ENCODE measurements around the gene SLFN13. TPM values are rescaled to one million over a fixed set of nuclear protein-coding genes. Genes with fewer than 3 reads are reported as not detected.
"Not testable (repeated sequence)": the region's sequence is repeated elsewhere in the genome, so short reads cannot be mapped to it uniquely, and the experiment has no call there.

SLFN13 gene
- total RNA-seq, 1 donor from 2014 or later = 2.7 TPM

DNA sequence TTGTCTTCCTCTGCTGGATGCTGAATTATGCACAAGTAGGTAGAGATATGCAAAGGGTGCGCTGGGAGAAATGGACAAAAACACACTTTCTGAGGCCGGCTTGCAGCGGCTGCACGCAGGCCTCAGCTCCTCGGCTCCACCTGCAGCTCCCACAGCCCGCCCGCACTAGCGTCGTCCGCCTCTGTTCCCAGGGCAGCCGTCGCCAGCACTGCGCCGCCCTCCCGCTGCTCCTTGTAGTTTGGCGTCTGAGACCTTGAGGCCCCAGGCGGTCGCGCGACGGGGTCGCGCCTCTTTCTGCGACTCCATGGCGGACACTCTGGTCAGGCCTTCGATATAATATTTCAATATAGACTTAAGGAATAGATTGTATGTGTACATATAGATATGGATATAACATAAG, 41.0 kb downstream of the SLFN13 start:
- no peak overlapping the region for H3K27ac ChIP-seq (ENCODE audit: low read depth, low read length)
- DNase-seq (ENCODE audit: low read depth) (no peak), FAIRE-seq (no peak)
- no peaks in the 10 kb centered on the region for H3K4me1 Mint-ChIP-seq (ENCODE audit: low read depth, unreplicated experiment)
- H3K9me3 Mint-ChIP-seq (ENCODE audit: unreplicated experiment) = peaks cover 2% of the 10 kb centered on the region
- no peak overlapping the region for H3K9ac ChIP-seq (ENCODE audit: low read length)
- H3K36me3 ChIP-seq (ENCODE audit: insufficient read depth, low read length) = peaks cover 31% of the 10 kb centered on the region
- no peaks in the 10 kb centered on the region for H3K27me3 ChIP-seq (ENCODE audit: insufficient read depth, low read length)
- peaks cover 7% of the 10 kb centered on the region for H3K79me2 ChIP-seq (ENCODE audit: insufficient read depth, low read length)
- H2AFZ ChIP-seq (ENCODE audit: low read depth, low read length) = no peak overlapping the region
- H3K4me2 ChIP-seq (ENCODE audit: low read length) = no peak overlapping the region
- no peaks in the 10 kb centered on the region for H3K4me1 ChIP-seq (ENCODE audit: insufficient read depth, low read length)
- TF ChIP-seq EZH2 (IDR thresholded peaks at IDR 0.05; ENCODE audit: insufficient read depth, low read length) = no peak
- TF ChIP-seq, protein P1, sequence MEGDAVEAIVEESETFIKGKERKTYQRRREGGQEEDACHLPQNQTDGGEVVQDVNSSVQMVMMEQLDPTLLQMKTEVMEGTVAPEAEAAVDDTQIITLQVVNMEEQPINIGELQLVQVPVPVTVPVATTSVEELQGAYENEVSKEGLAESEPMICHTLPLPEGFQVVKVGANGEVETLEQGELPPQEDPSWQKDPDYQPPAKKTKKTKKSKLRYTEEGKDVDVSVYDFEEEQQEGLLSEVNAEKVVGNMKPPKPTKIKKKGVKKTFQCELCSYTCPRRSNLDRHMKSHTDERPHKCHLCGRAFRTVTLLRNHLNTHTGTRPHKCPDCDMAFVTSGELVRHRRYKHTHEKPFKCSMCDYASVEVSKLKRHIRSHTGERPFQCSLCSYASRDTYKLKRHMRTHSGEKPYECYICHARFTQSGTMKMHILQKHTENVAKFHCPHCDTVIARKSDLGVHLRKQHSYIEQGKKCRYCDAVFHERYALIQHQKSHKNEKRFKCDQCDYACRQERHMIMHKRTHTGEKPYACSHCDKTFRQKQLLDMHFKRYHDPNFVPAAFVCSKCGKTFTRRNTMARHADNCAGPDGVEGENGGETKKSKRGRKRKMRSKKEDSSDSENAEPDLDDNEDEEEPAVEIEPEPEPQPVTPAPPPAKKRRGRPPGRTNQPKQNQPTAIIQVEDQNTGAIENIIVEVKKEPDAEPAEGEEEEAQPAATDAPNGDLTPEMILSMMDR (IDR thresholded peaks at IDR 0.05; ENCODE audit: insufficient read depth, low read depth, low read length) = no peak
- H3K27ac Mint-ChIP-seq (ENCODE audit: unreplicated experiment) = no peak overlapping the region
- no peaks in the 10 kb centered on the region for H3K9me3 ChIP-seq (ENCODE audit: insufficient read depth, low read depth, low read length)
- H3K4me3 ChIP-seq (ENCODE audit: insufficient read depth, low read depth, low read length) = no peak overlapping the region
- no peaks in the 10 kb centered on the region for H3K27me3 Mint-ChIP-seq (ENCODE audit: low read depth, unreplicated experiment)
- H4K20me1 ChIP-seq (ENCODE audit: insufficient read depth, low read length) = peaks cover 10% of the 10 kb centered on the region
- no peak overlapping the region for H3K4me3 Mint-ChIP-seq (ENCODE audit: unreplicated experiment)
- peaks cover 37% of the 10 kb centered on the region for H3K36me3 Mint-ChIP-seq (ENCODE audit: low read depth, unreplicated experiment)

DNA sequence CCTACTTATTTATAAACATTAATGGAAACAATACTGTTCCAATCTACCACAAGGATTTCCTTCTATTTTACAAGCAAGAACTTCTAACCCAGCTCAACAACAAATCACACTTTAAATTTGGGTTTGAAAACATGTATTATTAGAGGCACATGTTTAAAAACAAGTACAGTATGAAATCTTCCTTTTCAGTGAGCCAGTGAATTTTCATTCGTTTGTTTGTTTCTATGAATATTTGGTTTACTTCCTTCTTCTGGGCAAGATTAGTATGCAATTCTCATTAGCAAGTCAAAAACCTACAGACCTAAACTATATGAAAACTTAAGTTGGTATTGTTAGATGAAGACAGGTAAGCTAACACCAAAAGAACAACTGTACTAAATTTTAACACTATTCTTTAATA, 42.0 kb downstream of the SLFN13 start:
- H4K20me1 ChIP-seq (ENCODE audit: insufficient read depth, low read length) = peaks cover 5% of the 10 kb centered on the region
- H3K9me3 ChIP-seq (ENCODE audit: insufficient read depth, low read depth, low read length) = no peaks in the 10 kb centered on the region
- Mint-ChIP-seq H3K4me3 (ENCODE audit: unreplicated experiment) (no peak overlapping the region), H3K4me1 (ENCODE audit: low read depth, unreplicated experiment) (no peaks in the 10 kb centered on the region), H3K36me3 (ENCODE audit: low read depth, unreplicated experiment) (peaks cover 37% of the 10 kb centered on the region), H3K9me3 (ENCODE audit: unreplicated experiment) (peaks cover 2% of the 10 kb centered on the region), H3K27ac (ENCODE audit: unreplicated experiment) (no peak overlapping the region), H3K27me3 (ENCODE audit: low read depth, unreplicated experiment) (no peaks in the 10 kb centered on the region)
- FAIRE-seq (no peak), DNase-seq (ENCODE audit: low read depth) (no peak)
- no peaks in the 10 kb centered on the region for H3K4me1 ChIP-seq (ENCODE audit: insufficient read depth, low read length)
- H2AFZ ChIP-seq (ENCODE audit: low read depth, low read length) = no peak overlapping the region
- no peak overlapping the region for H3K4me2 ChIP-seq (ENCODE audit: low read length)
- H3K9ac ChIP-seq (ENCODE audit: low read length) = no peak overlapping the region
- no peaks in the 10 kb centered on the region for H3K79me2 ChIP-seq (ENCODE audit: insufficient read depth, low read length)
- no peak overlapping the region for H3K27ac ChIP-seq (ENCODE audit: low read depth, low read length)
- TF ChIP-seq EZH2 (IDR thresholded peaks at IDR 0.05; ENCODE audit: insufficient read depth, low read length) = no peak
- TF ChIP-seq, protein P1 (IDR thresholded peaks at IDR 0.05; ENCODE audit: insufficient read depth, low read depth, low read length) = no peak
- H3K4me3 ChIP-seq (ENCODE audit: insufficient read depth, low read depth, low read length) = no peak overlapping the region
- peaks cover 29% of the 10 kb centered on the region for H3K36me3 ChIP-seq (ENCODE audit: insufficient read depth, low read length)
- no peaks in the 10 kb centered on the region for H3K27me3 ChIP-seq (ENCODE audit: insufficient read depth, low read length)

DNA sequence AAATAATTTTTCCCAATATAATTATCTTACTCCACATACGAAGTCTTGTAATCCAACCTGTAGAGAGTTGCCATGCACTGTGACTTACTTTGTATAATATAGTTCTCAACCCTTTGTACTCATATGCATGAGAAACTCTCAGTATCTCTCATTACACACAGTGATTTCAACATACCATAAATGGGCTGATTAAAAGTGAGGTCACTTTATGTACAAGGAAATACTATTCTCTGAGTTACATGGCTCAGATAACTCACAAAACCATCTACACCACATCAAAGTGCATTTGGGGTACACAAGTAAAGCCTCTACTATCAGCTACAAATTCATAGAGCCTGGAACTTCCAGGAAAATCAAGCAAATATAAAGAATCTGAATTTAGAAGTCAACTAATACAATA, 44.2 kb downstream of the SLFN13 start:
- Mint-ChIP-seq H3K4me1 (ENCODE audit: low read depth, unreplicated experiment) (no peaks in the 10 kb centered on the region), H3K9me3 (ENCODE audit: unreplicated experiment) (peaks cover 6% of the 10 kb centered on the region), H3K27ac (ENCODE audit: unreplicated experiment) (no peak overlapping the region), H3K27me3 (ENCODE audit: low read depth, unreplicated experiment) (no peaks in the 10 kb centered on the region), H3K36me3 (ENCODE audit: low read depth, unreplicated experiment) (peaks cover 23% of the 10 kb centered on the region), H3K4me3 (ENCODE audit: unreplicated experiment) (no peak overlapping the region)
- FAIRE-seq (no peak), DNase-seq (ENCODE audit: low read depth) (no peak)
- H2AFZ ChIP-seq (ENCODE audit: low read depth, low read length) = no peak overlapping the region
- H3K9me3 ChIP-seq (ENCODE audit: insufficient read depth, low read depth, low read length) = no peaks in the 10 kb centered on the region
- no peak overlapping the region for H3K4me2 ChIP-seq (ENCODE audit: low read length)
- no peaks in the 10 kb centered on the region for H3K27me3 ChIP-seq (ENCODE audit: insufficient read depth, low read length)
- H3K9ac ChIP-seq (ENCODE audit: low read length) = no peak overlapping the region
- no peaks in the 10 kb centered on the region for H3K79me2 ChIP-seq (ENCODE audit: insufficient read depth, low read length)
- peaks cover 10% of the 10 kb centered on the region for H3K36me3 ChIP-seq (ENCODE audit: insufficient read depth, low read length)
- H4K20me1 ChIP-seq (ENCODE audit: insufficient read depth, low read length) = no peaks in the 10 kb centered on the region
- H3K4me1 ChIP-seq (ENCODE audit: insufficient read depth, low read length) = no peaks in the 10 kb centered on the region
- H3K27ac ChIP-seq (ENCODE audit: low read depth, low read length) = no peak overlapping the region
- H3K4me3 ChIP-seq (ENCODE audit: insufficient read depth, low read depth, low read length) = no peak overlapping the region
- TF ChIP-seq, protein P1 (IDR thresholded peaks at IDR 0.05; ENCODE audit: insufficient read depth, low read depth, low read length) = no peak
- no peak for TF ChIP-seq EZH2 (IDR thresholded peaks at IDR 0.05; ENCODE audit: insufficient read depth, low read length)

- not testable (repeated sequence) for DNase-seq (ENCODE audit: low read depth); H3K9ac ChIP-seq (ENCODE audit: low read length); H2AFZ ChIP-seq (ENCODE audit: low read depth, low read length); H3K4me1 Mint-ChIP-seq (ENCODE audit: low read depth, unreplicated experiment); H3K9me3 Mint-ChIP-seq (ENCODE audit: unreplicated experiment); H3K27me3 Mint-ChIP-seq (ENCODE audit: low read depth, unreplicated experiment); H3K4me1 ChIP-seq (ENCODE audit: insufficient read depth, low read length); H3K9me3 ChIP-seq (ENCODE audit: insufficient read depth, low read depth, low read length); H3K79me2 ChIP-seq (ENCODE audit: insufficient read depth, low read length); H4K20me1 ChIP-seq (ENCODE audit: insufficient read depth, low read length); H3K27ac ChIP-seq (ENCODE audit: low read depth, low read length); H3K4me2 ChIP-seq (ENCODE audit: low read length); H3K27ac Mint-ChIP-seq (ENCODE audit: unreplicated experiment); H3K36me3 Mint-ChIP-seq (ENCODE audit: low read depth, unreplicated experiment); H3K27me3 ChIP-seq (ENCODE audit: insufficient read depth, low read length); H3K4me3 ChIP-seq (ENCODE audit: insufficient read depth, low read depth, low read length); H3K4me3 Mint-ChIP-seq (ENCODE audit: unreplicated experiment); FAIRE-seq; H3K36me3 ChIP-seq (ENCODE audit: insufficient read depth, low read length)
These were observed 54.8 kb downstream of the SLFN13 start for GRCh38 chr17:35393783-35394182.
